Measurements from ENCODE around the gene CCDC88C. TPM values are rescaled to one million over a fixed set of nuclear protein-coding genes. Genes with fewer than 3 reads are reported as not detected.
A peak's percentile ranks its signal among the peaks of the same experiment; 100 is the strongest.

The CCDC88C gene
- total RNA-seq = 1 to 10 TPM in 3 of 4 donors, under 1 TPM in 1; 0.95 to 3.9 (median 1.4) TPM
- polyA plus RNA-seq = 10 to 100 TPM; 14.4 to 45.7 (median 21.0) TPM

- H3K27me3 ChIP-seq = peaks cover 6 to 23% (median 18%) of the 10 kb centered on the region in 3 donors
- peak within 1 kb of the TSS; percentile 15 to 55 (median 36) for H3K27ac ChIP-seq
- DNase-seq = no peak
- peaks cover 0 to 21% (median 17%) of the 10 kb centered on the region in 4 donors for H3K4me1 ChIP-seq
- 0 to 1% methylated on average over 103 of the region's 103 CpGs for WGBS, 2 donors
- intact Hi-C loops (cut with DNase I) = no loop called here
- no peaks in the 10 kb centered on the region for H3K9me3 ChIP-seq
- TF ChIP-seq, protein P1, sequence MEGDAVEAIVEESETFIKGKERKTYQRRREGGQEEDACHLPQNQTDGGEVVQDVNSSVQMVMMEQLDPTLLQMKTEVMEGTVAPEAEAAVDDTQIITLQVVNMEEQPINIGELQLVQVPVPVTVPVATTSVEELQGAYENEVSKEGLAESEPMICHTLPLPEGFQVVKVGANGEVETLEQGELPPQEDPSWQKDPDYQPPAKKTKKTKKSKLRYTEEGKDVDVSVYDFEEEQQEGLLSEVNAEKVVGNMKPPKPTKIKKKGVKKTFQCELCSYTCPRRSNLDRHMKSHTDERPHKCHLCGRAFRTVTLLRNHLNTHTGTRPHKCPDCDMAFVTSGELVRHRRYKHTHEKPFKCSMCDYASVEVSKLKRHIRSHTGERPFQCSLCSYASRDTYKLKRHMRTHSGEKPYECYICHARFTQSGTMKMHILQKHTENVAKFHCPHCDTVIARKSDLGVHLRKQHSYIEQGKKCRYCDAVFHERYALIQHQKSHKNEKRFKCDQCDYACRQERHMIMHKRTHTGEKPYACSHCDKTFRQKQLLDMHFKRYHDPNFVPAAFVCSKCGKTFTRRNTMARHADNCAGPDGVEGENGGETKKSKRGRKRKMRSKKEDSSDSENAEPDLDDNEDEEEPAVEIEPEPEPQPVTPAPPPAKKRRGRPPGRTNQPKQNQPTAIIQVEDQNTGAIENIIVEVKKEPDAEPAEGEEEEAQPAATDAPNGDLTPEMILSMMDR (IDR thresholded peaks at IDR 0.05) = no peak
- TF ChIP-seq EP300 (IDR thresholded peaks at IDR 0.05) (no peak), POLR2A (IDR thresholded peaks at IDR 0.05) (no peak), POLR2AphosphoS5 (IDR thresholded peaks at IDR 0.05) (no peak)
- H3K4me3 ChIP-seq = peak within 1 kb of the TSS; percentile 38 to 61 (median 56)
- H3K36me3 ChIP-seq = no peaks in the 10 kb centered on the region
Measured at GRCh38 chr14:91417120-91417982, at the start of gene CCDC88C. Gene CCDC88C, minus strand, starts transcription at chr14:91417820. Its CDS starts 130 bp downstream, at chr14:91417690.

GRCh38 chr14:91466192-91466591 is 48.6 kb upstream of the CCDC88C start:
- Histone ChIP-seq H3K36me3 (peaks cover 8 to 90% (median 47%) of the 10 kb centered on the region in 4 donors), H3K27me3 (no peaks in the 10 kb centered on the region), H3K4me1 (peaks cover 0 to 19% (median 12%) of the 10 kb centered on the region in 4 donors), H3K4me3 (no peak overlapping the region), H3K27ac (no peak overlapping the region), H3K9me3 (no peaks in the 10 kb centered on the region)
- WGBS, 2 donors = 72 to 74% methylated on average over 4 of the region's 4 CpGs
- TF ChIP-seq POLR2AphosphoS5 (IDR thresholded peaks at IDR 0.05) (no peak), POLR2A (IDR thresholded peaks at IDR 0.05) (no peak)
- TF ChIP-seq, protein P1 (IDR thresholded peaks at IDR 0.05) = no peak
- intact Hi-C loops (cut with DNase I) = no loop called here
- no peak for DNase-seq

- TF ChIP-seq POLR2A (IDR thresholded peaks at IDR 0.05) = no peak
- no peak for TF ChIP-seq POLR2AphosphoS5 (IDR thresholded peaks at IDR 0.05)
- no peak for DNase-seq
- Histone ChIP-seq H3K4me1 (peaks cover 0 to 19% (median 12%) of the 10 kb centered on the region in 4 donors), H3K9me3 (no peaks in the 10 kb centered on the region), H3K36me3 (peaks cover 18 to 90% (median 53%) of the 10 kb centered on the region in 4 donors), H3K27ac (no peak overlapping the region), H3K4me3 (no peak overlapping the region), H3K27me3 (no peaks in the 10 kb centered on the region)
- intact Hi-C loops (cut with DNase I) = no loop called here
- 66 to 67% methylated on average over 3 of the region's 3 CpGs for WGBS, 2 donors
Measured at GRCh38 chr14:91464615-91465205, 47.1 kb upstream of the CCDC88C start.

DNA sequence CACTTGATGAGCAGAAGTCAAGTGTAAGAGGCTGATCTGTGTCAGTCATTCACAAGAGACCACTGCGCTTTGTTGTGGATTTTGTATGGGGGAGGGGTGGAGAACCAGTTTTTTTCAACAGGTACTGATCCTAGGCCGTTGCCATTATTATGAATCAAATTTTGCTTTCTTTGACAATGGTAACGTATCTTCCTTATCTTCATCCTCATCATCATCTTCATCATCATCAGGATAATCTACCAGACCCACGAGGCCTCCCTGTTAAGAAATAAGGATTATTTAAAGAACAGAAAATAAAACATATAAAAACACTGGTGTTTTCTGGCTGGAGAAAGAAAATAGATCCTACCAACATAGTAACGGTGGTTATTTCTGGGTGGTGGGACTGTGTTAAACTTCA is 41.0 kb upstream of the CCDC88C start:
- DNase-seq = no peak
- no peak overlapping the region for H3K4me3 ChIP-seq
- WGBS, 2 donors = 89 to 90% methylated on average over 5 of the region's 5 CpGs
- no peak for TF ChIP-seq POLR2AphosphoS5 (IDR thresholded peaks at IDR 0.05)
- no peak for TF ChIP-seq POLR2A (IDR thresholded peaks at IDR 0.05)
- TF ChIP-seq, protein P1 (IDR thresholded peaks at IDR 0.05) = no peak
- TF ChIP-seq EP300 (IDR thresholded peaks at IDR 0.05) = no peak
- H3K9me3 ChIP-seq = no peaks in the 10 kb centered on the region
- H3K27ac ChIP-seq = no peak overlapping the region
- H3K27me3 ChIP-seq = no peaks in the 10 kb centered on the region
- H3K36me3 ChIP-seq = peaks cover 18 to 80% (median 48%) of the 10 kb centered on the region in 4 donors
- intact Hi-C loops (cut with DNase I) = no loop called here
- no peaks in the 10 kb centered on the region for H3K4me1 ChIP-seq

DNA sequence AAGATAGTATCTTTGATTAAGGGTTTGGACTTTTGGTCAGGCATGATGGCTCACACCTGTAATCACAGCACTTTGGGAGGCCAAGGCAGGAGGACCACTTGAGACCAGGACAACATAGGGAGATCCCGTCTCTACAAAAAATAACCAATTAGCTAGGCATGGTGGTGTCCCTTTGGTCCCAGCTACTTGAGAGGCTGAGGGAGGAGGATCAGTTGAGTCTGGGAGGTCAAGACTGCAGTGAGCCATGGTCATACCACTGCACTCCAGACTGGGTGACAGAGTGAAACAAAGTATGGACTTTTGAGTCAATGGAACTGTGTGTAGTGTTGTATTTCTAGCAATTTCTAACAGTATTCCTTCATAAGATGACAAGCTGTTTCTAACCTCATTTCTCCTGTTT is 38.7 kb upstream of the CCDC88C start:
- WGBS, 2 donors = 96 to 98% methylated on average over 1 of the region's 1 CpG
- DNase-seq = no peak
- Histone ChIP-seq H3K4me1 (no peaks in the 10 kb centered on the region), H3K9me3 (no peaks in the 10 kb centered on the region), H3K27me3 (no peaks in the 10 kb centered on the region), H3K36me3 (peaks cover 11 to 57% (median 28%) of the 10 kb centered on the region in 4 donors), H3K27ac (no peak overlapping the region), H3K4me3 (no peak overlapping the region)
- TF ChIP-seq, protein P1 (IDR thresholded peaks at IDR 0.05) = no peak
- TF ChIP-seq POLR2AphosphoS5 (IDR thresholded peaks at IDR 0.05) = no peak
- no peak for TF ChIP-seq EP300 (IDR thresholded peaks at IDR 0.05)
- no peak for TF ChIP-seq POLR2A (IDR thresholded peaks at IDR 0.05)
- intact Hi-C loops (cut with DNase I) = no loop called here
